Neuronal stem cell (in vitro differentiated cells): ENCODE results near the gene PRF1.
A peak's percentile ranks its signal among the peaks of the same experiment; 100 is the strongest.
"Not testable (repeated sequence)": the region's sequence is repeated elsewhere in the genome, so short reads cannot be mapped to it uniquely, and the experiment has no call there.

Source experiments
- DNase-seq: peaks from one replicate; pipeline ENCODE4 v3.0.0-alpha.2; 2013; ENCODE audit warnings: low spot score
- H2AFZ ChIP-seq: one replicate; pipeline ENCODE4 v1.6.1; 2013; ENCODE audit warnings: mild to moderate bottlenecking, low read length, inconsistent platforms
- H2AK5ac ChIP-seq: 2 replicates; pipeline ENCODE4 v1.6.1; 2013; ENCODE audit warnings: low read depth, mild to moderate bottlenecking, inconsistent platforms, low read length, moderate library complexity, mixed read lengths
- H2BK120ac ChIP-seq: 2 replicates; pipeline ENCODE4 v1.6.1; 2013; ENCODE audit warnings: low read depth, mild to moderate bottlenecking, inconsistent platforms, low read length, moderate library complexity, mixed read lengths
- H2BK12ac ChIP-seq: one replicate; pipeline ENCODE4 v1.6.1; 2013; ENCODE audit warnings: low read length, inconsistent platforms
- H2BK15ac ChIP-seq: 2 replicates; pipeline ENCODE4 v1.6.1; 2013; ENCODE audit warnings: mild to moderate bottlenecking, low read length, inconsistent platforms, mixed read lengths
- H2BK5ac ChIP-seq: one replicate; pipeline ENCODE4 v1.6.1; 2013; ENCODE audit warnings: inconsistent platforms, mild to moderate bottlenecking, low read length, moderate library complexity
- H3K14ac ChIP-seq: one replicate; pipeline ENCODE4 v1.6.1; 2013; ENCODE audit warnings: low read length, inconsistent platforms
- H3K18ac ChIP-seq: 2 replicates; pipeline ENCODE4 v1.6.1; 2013; ENCODE audit warnings: low read length, inconsistent platforms
- H3K23ac ChIP-seq: 2 replicates; pipeline ENCODE4 v1.6.1; 2013; ENCODE audit warnings: low read depth, mild to moderate bottlenecking, mixed read lengths, low read length, inconsistent platforms; ENCODE audit not compliant: poor library complexity
- H3K27ac ChIP-seq: replicated peaks from 3 replicates; pipeline ENCODE4 v1.5.1; 2013; ENCODE audit warnings: low read length, inconsistent platforms
- H3K27me3 ChIP-seq, 3 experiments: 2 replicates each; pipeline ENCODE4 v1.6.1; 2013; ENCODE audit warnings: low read length in 3 of 3, mild to moderate bottlenecking in 2 of 3, inconsistent platforms in 1 of 3, low read depth in 1 of 3, mixed read lengths in 1 of 3, moderate library complexity in 1 of 3; ENCODE audit not compliant: control insufficient read depth in 3 of 3, insufficient read depth in 3 of 3
- H3K36me3 ChIP-seq, 2 donors: replicated peaks in 1 of 2; 2 replicates each; pipeline ENCODE4 v1.6.1; 2013; ENCODE audit warnings: low read length in 2 of 2; ENCODE audit not compliant: control insufficient read depth in 2 of 2, insufficient read depth in 2 of 2
- H3K4ac ChIP-seq: 2 replicates; pipeline ENCODE4 v1.6.1; 2013; ENCODE audit warnings: inconsistent platforms, mild to moderate bottlenecking, low read length, moderate library complexity
- H3K4me1 ChIP-seq, 2 donors: 1 replicate in 1 of 2; 2 replicates in 1 of 2; pipeline ENCODE4 v1.6.1; 2013; ENCODE audit warnings: low read length in 2 of 2, low read depth in 1 of 2; ENCODE audit not compliant: control insufficient read depth in 2 of 2, insufficient read depth in 1 of 2
- H3K4me2 ChIP-seq: one replicate; pipeline ENCODE4 v1.6.1; 2013; ENCODE audit warnings: mild to moderate bottlenecking, low read length, inconsistent platforms; ENCODE audit not compliant: insufficient read depth, poor library complexity, severe bottlenecking
- H3K4me3 ChIP-seq, 2 donors: 2 replicates each; pipeline ENCODE4 v1.5.1; 2013; ENCODE audit warnings: low read length in 2 of 2, mild to moderate bottlenecking in 2 of 2, inconsistent platforms in 1 of 2, moderate library complexity in 1 of 2
- H3K79me1 ChIP-seq: one replicate; pipeline ENCODE4 v1.6.1; 2013; ENCODE audit warnings: low read depth, mild to moderate bottlenecking, inconsistent platforms, low read length, moderate library complexity
- H3K9ac ChIP-seq: one replicate; pipeline ENCODE4 v1.6.1; 2013; ENCODE audit warnings: mild to moderate bottlenecking, low read depth, low read length, inconsistent platforms; ENCODE audit not compliant: poor library complexity
- H3K9me3 ChIP-seq, 2 donors: replicated peaks in 1 of 2; 2 replicates each; pipeline versions ENCODE3 to v1.6.1; 2013; ENCODE audit warnings: low read length in 2 of 2, mild to moderate bottlenecking in 2 of 2, inconsistent platforms in 1 of 2, low read depth in 1 of 2, mixed read lengths in 1 of 2, moderate library complexity in 1 of 2; ENCODE audit not compliant: control insufficient read depth in 2 of 2, insufficient read depth in 1 of 2
- H4K8ac ChIP-seq: one replicate; pipeline ENCODE4 v1.6.1; 2013; ENCODE audit warnings: low read depth, mild to moderate bottlenecking, inconsistent platforms, low read length, moderate library complexity
- H4K91ac ChIP-seq: one replicate; pipeline ENCODE4 v1.6.1; 2013; ENCODE audit warnings: low read length, low read depth, mild to moderate bottlenecking, inconsistent platforms; ENCODE audit not compliant: poor library complexity
- WGBS, 2 donors: extraction: QIAGEN DNeasy Blood & Tissue Kit; methylation state at CpG; one replicate each; pipeline ENCODE4 v1.1.7; 2013; ENCODE audit warnings: missing lambda C conversion rate in 2 of 2, mixed read lengths in 1 of 2; ENCODE audit not compliant: insufficient read length in 2 of 2, insufficient replicate concordance in 1 of 2; ENCODE audit errors: extremely low coverage in 2 of 2; 5-methylcytosine and 5-hydroxymethylcytosine counted together

PRF1 gene

GRCh38 chr10:70649526-70649925, 47.0 kb upstream of the PRF1 start:
- no peak overlapping the region for H3K18ac ChIP-seq
- no peak overlapping the region for H4K8ac ChIP-seq
- no peak overlapping the region for H2BK120ac ChIP-seq
- H2BK12ac ChIP-seq = no peak overlapping the region
- H2BK5ac ChIP-seq = no peak overlapping the region
- no peak overlapping the region for H3K14ac ChIP-seq
- no peaks in the 10 kb centered on the region for H3K36me3 ChIP-seq
- no peak for DNase-seq
- H2AK5ac ChIP-seq = no peak overlapping the region
- H3K9ac ChIP-seq = peak overlapping the region; percentile 24
- no peak overlapping the region for H3K4me2 ChIP-seq
- no peaks in the 10 kb centered on the region for H3K79me1 ChIP-seq
- H3K23ac ChIP-seq = peak overlapping the region; percentile 29
- no peak overlapping the region for H2AFZ ChIP-seq
- WGBS, 2 donors = no CpG with 5 or more reads among the region's 4 CpGs
- H3K27me3 ChIP-seq = no peaks in the 10 kb centered on the region
- H2BK15ac ChIP-seq = no peak overlapping the region
- peaks cover 31 to 44% of the 10 kb centered on the region in 2 donors for H3K9me3 ChIP-seq
- no peak overlapping the region for H3K27ac ChIP-seq
- H3K4ac ChIP-seq = no peak overlapping the region
- no peak overlapping the region for H4K91ac ChIP-seq
- no peak overlapping the region for H3K4me3 ChIP-seq
- peaks cover 0 to 4% of the 10 kb centered on the region in 2 donors for H3K4me1 ChIP-seq

GRCh38 chr10:70648427-70648826, 45.9 kb upstream of the PRF1 start:
- Histone ChIP-seq H3K4ac (no peak overlapping the region), H3K4me1 (peaks cover 0 to 4% of the 10 kb centered on the region in 2 donors), H4K8ac (no peak overlapping the region), H2BK120ac (no peak overlapping the region), H3K14ac (no peak overlapping the region), H3K23ac (no peak overlapping the region), H3K4me3 (no peak overlapping the region), H3K27me3 (no peaks in the 10 kb centered on the region), H2AFZ (no peak overlapping the region), H3K9ac (no peak overlapping the region), H3K4me2 (no peak overlapping the region), H3K27ac (no peak overlapping the region), H2AK5ac (no peak overlapping the region), H4K91ac (no peak overlapping the region), H2BK5ac (no peak overlapping the region), H3K36me3 (no peaks in the 10 kb centered on the region), H3K18ac (no peak overlapping the region), H2BK12ac (no peak overlapping the region), H3K79me1 (no peaks in the 10 kb centered on the region), H2BK15ac (no peak overlapping the region), H3K9me3 (peaks cover 31 to 43% of the 10 kb centered on the region in 2 donors)
- no CpG with 5 or more reads among the region's 3 CpGs for WGBS, 2 donors
- DNase-seq = no peak

- H3K23ac ChIP-seq = no peak overlapping the region
- no CpG with 5 or more reads among the region's 3 CpGs for WGBS, 2 donors
- H2AK5ac ChIP-seq = no peak overlapping the region
- DNase-seq = no peak
- H2BK12ac ChIP-seq = no peak overlapping the region
- H3K27ac ChIP-seq = no peak overlapping the region
- H3K79me1 ChIP-seq = no peaks in the 10 kb centered on the region
- no peak overlapping the region for H2BK5ac ChIP-seq
- no peak overlapping the region for H3K9ac ChIP-seq
- H3K4ac ChIP-seq = no peak overlapping the region
- no peak overlapping the region for H3K4me3 ChIP-seq
- no peaks in the 10 kb centered on the region for H3K36me3 ChIP-seq
- H4K8ac ChIP-seq = no peak overlapping the region
- peaks cover 30 to 34% of the 10 kb centered on the region in 2 donors for H3K9me3 ChIP-seq
- H3K18ac ChIP-seq = no peak overlapping the region
- no peaks in the 10 kb centered on the region for H3K27me3 ChIP-seq
- H2AFZ ChIP-seq = no peak overlapping the region
- no peak overlapping the region for H2BK120ac ChIP-seq
- no peak overlapping the region for H3K4me2 ChIP-seq
- H2BK15ac ChIP-seq = no peak overlapping the region
- peaks cover 0 to 4% of the 10 kb centered on the region in 2 donors for H3K4me1 ChIP-seq
- no peak overlapping the region for H3K14ac ChIP-seq
- H4K91ac ChIP-seq = no peak overlapping the region
Observed at GRCh38 chr10:70647086-70647485, 44.5 kb upstream of the PRF1 start.

- Histone ChIP-seq H2AFZ (peak overlapping the region; percentile 67), H3K18ac (peak overlapping the region; percentile 48), H3K9me3 (peaks cover 16 to 22% of the 10 kb centered on the region in 2 donors)
- not testable (repeated sequence) for H3K4me3 ChIP-seq, H2BK12ac ChIP-seq, H3K23ac ChIP-seq, H3K79me1 ChIP-seq, H2BK120ac ChIP-seq, H3K27me3 ChIP-seq, H3K14ac ChIP-seq, H2BK15ac ChIP-seq, H3K9ac ChIP-seq, H4K91ac ChIP-seq, H3K27ac ChIP-seq, H3K4me1 ChIP-seq, H3K36me3 ChIP-seq, H2AK5ac ChIP-seq, H4K8ac ChIP-seq, H3K4me2 ChIP-seq, H2BK5ac ChIP-seq, DNase-seq, H3K4ac ChIP-seq
- no CpG with 5 or more reads among the region's 8 CpGs for WGBS, 2 donors
Observed at GRCh38 chr10:70644959-70645358, 42.4 kb upstream of the PRF1 start.
